CD14-positive monocyte (primary cell): Measurements from ENCODE around the gene GRIK3. TPM values are rescaled to one million over a fixed set of nuclear protein-coding genes. Genes with fewer than 3 reads are reported as not detected.

Experiments used
- DNase-seq, 3 donors: peaks; one replicate each; pipeline ENCODE4 v3.0.0-alpha.2; 2011 to 2022
- H2AFZ ChIP-seq: 2 replicates; pipeline ENCODE4 v1.6.0; 2012; ENCODE audit warnings: mild to moderate bottlenecking, low read depth, low read length, inconsistent platforms; ENCODE audit not compliant: insufficient read depth, poor library complexity, severe bottlenecking
- H3K27ac ChIP-seq, 2 donors: 1 replicate in 1 of 2; 2 replicates in 1 of 2; pipeline ENCODE4 v1.5.1; 2012 to 2013; ENCODE audit warnings: low read length in 2 of 2, control low read depth in 1 of 2, inconsistent platforms in 1 of 2, low read depth in 1 of 2, mild to moderate bottlenecking in 1 of 2
- H3K27me3 ChIP-seq, 2 donors: one replicate each; pipeline versions ENCODE4 v1.6.0 to v1.6.1; 2011 to 2013; ENCODE audit warnings: low read length in 2 of 2; ENCODE audit not compliant: control insufficient read depth in 2 of 2, insufficient read depth in 2 of 2
- H3K36me3 ChIP-seq, 2 donors: replicated peaks in 1 of 2; 1 replicate in 1 of 2; 2 replicates in 1 of 2; pipeline versions ENCODE4 v1.5.1 to v1.6.1; 2012 to 2013; ENCODE audit warnings: low read length in 2 of 2, control low read depth in 1 of 2, inconsistent platforms in 1 of 2, mild to moderate bottlenecking in 1 of 2; ENCODE audit not compliant: insufficient read depth in 2 of 2, control insufficient read depth in 1 of 2
- H3K4me1 ChIP-seq, 2 donors: 1 replicate in 1 of 2; 2 replicates in 1 of 2; pipeline versions ENCODE4 v1.5.1 to v1.6.1; 2012 to 2013; ENCODE audit warnings: low read length in 2 of 2, control low read depth in 1 of 2, inconsistent platforms in 1 of 2, mild to moderate bottlenecking in 1 of 2, moderate library complexity in 1 of 2; ENCODE audit not compliant: insufficient read depth in 2 of 2, control insufficient read depth in 1 of 2
- H3K4me2 ChIP-seq: replicated peaks from 2 replicates; pipeline ENCODE3; 2012; ENCODE audit warnings: low read length, moderate library complexity, mild to moderate bottlenecking; ENCODE audit not compliant: poor library complexity, severe bottlenecking; ENCODE audit errors: extremely low read depth
- H3K4me3 ChIP-seq, 3 experiments: fragments of 200-600 bp in 1 of 3; sonication (generic) in 1 of 3; replicated peaks in 1 of 3; 1 replicate in 2 of 3; 2 replicates in 1 of 3; pipeline ENCODE4 v1.5.1; 2011 to 2013; ENCODE audit warnings: low read length in 3 of 3, mild to moderate bottlenecking in 3 of 3, control low read depth in 2 of 3, low read depth in 2 of 3, inconsistent platforms in 1 of 3, moderate library complexity in 1 of 3
- H3K79me2 ChIP-seq: 2 replicates; pipeline ENCODE4 v1.6.0; 2012; ENCODE audit warnings: mild to moderate bottlenecking, control low read depth, inconsistent platforms, low read length, moderate library complexity; ENCODE audit not compliant: insufficient read depth
- H3K9ac ChIP-seq: 2 replicates; pipeline ENCODE4 v1.6.0; 2017; ENCODE audit warnings: low read length, mild to moderate bottlenecking; ENCODE audit not compliant: insufficient read depth, poor library complexity, severe bottlenecking
- H3K9me3 ChIP-seq, 2 donors: replicated peaks in 1 of 2; 1 replicate in 1 of 2; 2 replicates in 1 of 2; pipeline versions ENCODE4 v1.5.1 to v1.6.1; 2012 to 2013; ENCODE audit warnings: low read length in 2 of 2, control low read depth in 1 of 2; ENCODE audit not compliant: control insufficient read depth in 1 of 2, insufficient read depth in 1 of 2
- H4K20me1 ChIP-seq: 2 replicates; pipeline ENCODE4 v1.6.0; 2012; ENCODE audit warnings: mild to moderate bottlenecking, low read length, control low read depth, moderate library complexity; ENCODE audit not compliant: insufficient read depth
- H3K27ac Mint-ChIP-seq, 7 donors: one replicate each; pipeline ENCODE4 v1.8.0; 2020; ENCODE audit warnings: mild to moderate bottlenecking in 7 of 7, mixed read lengths in 7 of 7, moderate library complexity in 6 of 7, inconsistent platforms in 2 of 7
- H3K27me3 Mint-ChIP-seq, 3 donors: one replicate each; pipeline ENCODE4 v1.8.0; 2021 to 2022; ENCODE audit warnings: low read depth in 3 of 3, mild to moderate bottlenecking in 3 of 3, mixed read lengths in 3 of 3, moderate library complexity in 3 of 3, inconsistent platforms in 1 of 3
- H3K36me3 Mint-ChIP-seq, 2 donors: one replicate each; pipeline ENCODE4 v1.8.0; 2020; ENCODE audit warnings: mixed read lengths in 2 of 2, inconsistent platforms in 1 of 2, mild to moderate bottlenecking in 1 of 2
- H3K4me1 Mint-ChIP-seq: one replicate; pipeline ENCODE4 v1.8.0; 2020; ENCODE audit warnings: mild to moderate bottlenecking, mixed read lengths
- H3K4me3 Mint-ChIP-seq, 2 donors: one replicate each; pipeline ENCODE4 v1.8.0; 2020; ENCODE audit warnings: mild to moderate bottlenecking in 2 of 2, mixed read lengths in 2 of 2, moderate library complexity in 1 of 2
- H3K9me3 Mint-ChIP-seq, 7 donors: one replicate each; pipeline ENCODE4 v1.8.0; 2020 to 2022; ENCODE audit warnings: mixed read lengths in 7 of 7, mild to moderate bottlenecking in 6 of 7, moderate library complexity in 6 of 7, inconsistent platforms in 2 of 7
- CTCF ChIP-seq: fragments of 200-600 bp; IDR thresholded peaks from one replicate; pipeline ENCODE4 v1.8.0; 2022; ENCODE audit warnings: antibody characterized with exemption, mild to moderate bottlenecking
- WGBS: methylation state at CpG from one replicate; pipeline ENCODE4 v1.1.5; 2013; ENCODE audit warnings: missing lambda C conversion rate; ENCODE audit not compliant: insufficient coverage; 5-methylcytosine and 5-hydroxymethylcytosine counted together
- intact Hi-C, 2 donors: fragments of 100-400 bp; cut with micrococcal nuclease; formaldehyde crosslinking; loops; one replicate each; pipeline versions ENCODE4 v1.15.0 to v1.15.1; 2023
- polyA plus RNA-seq, 3 donors: library from polyadenylated mRNA; depleted of rRNA in 1 of 3; unstranded in 2 of 3; stranded (reverse) in 1 of 3; fragments of 300-500 nt in 2 of 3; fragments of >200 nt in 1 of 3; fragmentation: Illumina TruSeq in 2 of 3; gene quantifications; 1 replicate in 2 of 3; 2 replicates in 1 of 3; pipeline ENCODE4 v1.2.3, GENCODE V29; 2012 to 2021

Gene GRIK3
- polyA plus RNA-seq, 3 donors, result not detected

- Histone ChIP-seq H3K4me1 (no peaks in the 10 kb centered on the region), H3K36me3 (no peaks in the 10 kb centered on the region), H3K79me2 (no peaks in the 10 kb centered on the region), H2AFZ (no peak overlapping the region), H4K20me1 (no peaks in the 10 kb centered on the region), H3K27me3 (no peaks in the 10 kb centered on the region), H3K4me3 (no peak overlapping the region), H3K9me3 (no peaks in the 10 kb centered on the region), H3K27ac (no peak overlapping the region), H3K9ac (no peak overlapping the region), H3K4me2 (no peak overlapping the region)
- Mint-ChIP-seq H3K9me3 (peaks cover 0 to 6% (median 0%) of the 10 kb centered on the region in 7 donors), H3K4me1 (no peaks in the 10 kb centered on the region), H3K27ac (no peak overlapping the region), H3K4me3 (no peak overlapping the region), H3K27me3 (peaks cover 7 to 13% (median 8%) of the 10 kb centered on the region in 3 donors), H3K36me3 (no peaks in the 10 kb centered on the region)
- 100% methylated on average over 1 of the region's 4 CpGs for WGBS
- TF ChIP-seq CTCF, result no peak
- intact Hi-C loops, result no loop called here
- no peak for DNase-seq
Measured at GRCh38 chr1:37017720-37018119, 16.6 kb downstream of the GRIK3 start.

GRCh38 chr1:37016121-37016520, 18.2 kb downstream of the GRIK3 start:
- TF ChIP-seq CTCF, result no peak
- no peak overlapping the region for H2AFZ ChIP-seq
- peaks cover 7 to 13% (median 8%) of the 10 kb centered on the region in 3 donors for H3K27me3 Mint-ChIP-seq
- no peak overlapping the region for H3K27ac ChIP-seq
- H3K4me2 ChIP-seq, result no peak overlapping the region
- intact Hi-C loops, result no loop called here
- H3K27ac Mint-ChIP-seq, result no peak overlapping the region
- H3K27me3 ChIP-seq, result no peaks in the 10 kb centered on the region
- H3K9ac ChIP-seq, result no peak overlapping the region
- no peak overlapping the region for H3K4me3 Mint-ChIP-seq
- no peaks in the 10 kb centered on the region for H4K20me1 ChIP-seq
- H3K9me3 ChIP-seq, result no peaks in the 10 kb centered on the region
- H3K4me3 ChIP-seq, result no peak overlapping the region
- peaks cover 0 to 6% (median 0%) of the 10 kb centered on the region in 7 donors for H3K9me3 Mint-ChIP-seq
- H3K4me1 ChIP-seq, result no peaks in the 10 kb centered on the region
- H3K4me1 Mint-ChIP-seq, result no peaks in the 10 kb centered on the region
- no peaks in the 10 kb centered on the region for H3K36me3 Mint-ChIP-seq
- no peak for DNase-seq
- no peaks in the 10 kb centered on the region for H3K36me3 ChIP-seq
- no peaks in the 10 kb centered on the region for H3K79me2 ChIP-seq
